Right lobe of liver (tissue), 4 donors: ENCODE measurements around the gene NFYC.

Experiments used
- CTCF ChIP-seq, 4 donors: fragments of 200-600 bp in 3 of 4; fragments of 450-650 bp in 1 of 4; IDR thresholded peaks; one replicate each; pipeline versions ENCODE4 v1.5.1 to v1.8.0; 2016 to 2022; ENCODE audit warnings: antibody characterized with exemption in 4 of 4, mild to moderate bottlenecking in 2 of 4
- POLR2A ChIP-seq: fragments of 450-650 bp; IDR thresholded peaks from one replicate; pipeline ENCODE4 v1.6.1; 2017; ENCODE audit warnings: antibody characterized with exemption, mild to moderate bottlenecking
- donor health status: DM: no; HTN: no; CAD: no.
- donor health status: DM: no; HTN: no; CAD: no.
- donor health status: DM: no; HTN: yes; CAD: no.

- peak; percentile 16 for TF ChIP-seq POLR2A
- no peak for TF ChIP-seq CTCF (IDR thresholded peaks at IDR 0.05)
Observed at GRCh38 chr1:40665335-40666171, 26.0 kb upstream of the NFYC start, which contains the start of gene RIMS3.
